HUES48 (cell line): Measurements from ENCODE around the gene DPEP3.

Source experiments
- H3K27ac ChIP-seq: one replicate; pipeline ENCODE4 v1.7.0; 2013; ENCODE audit warnings: low read depth, low read length, inconsistent platforms
- H3K27me3 ChIP-seq: 2 replicates; pipeline ENCODE4 v1.6.1; 2013; ENCODE audit warnings: mild to moderate bottlenecking, low read length; ENCODE audit not compliant: control insufficient read depth, insufficient read depth
- H3K36me3 ChIP-seq: 2 replicates; pipeline ENCODE4 v1.6.1; 2013; ENCODE audit warnings: low read length; ENCODE audit not compliant: control insufficient read depth, insufficient read depth
- H3K4me1 ChIP-seq: 2 replicates; pipeline ENCODE4 v1.6.1; 2013; ENCODE audit warnings: mild to moderate bottlenecking, low read length; ENCODE audit not compliant: control insufficient read depth, insufficient read depth
- H3K4me3 ChIP-seq: 2 replicates; pipeline ENCODE4 v1.5.1; 2013; ENCODE audit warnings: mild to moderate bottlenecking, low read depth, low read length
- H3K9ac ChIP-seq: 2 replicates; pipeline ENCODE4 v1.6.1; 2013; ENCODE audit warnings: mild to moderate bottlenecking, low read depth, low read length, moderate library complexity
- H3K9me3 ChIP-seq: 2 replicates; pipeline ENCODE4 v1.6.1; 2013; ENCODE audit warnings: low read length; ENCODE audit not compliant: control insufficient read depth, insufficient read depth

Gene DPEP3

GRCh38 chr16:67953641-67954375, 26.5 kb downstream of the DPEP3 start:
- no peak overlapping the region for H3K4me3 ChIP-seq
- peaks cover 72% of the 10 kb centered on the region for H3K36me3 ChIP-seq
- H3K27ac ChIP-seq, result no peak overlapping the region
- no peak overlapping the region for H3K9ac ChIP-seq
- H3K9me3 ChIP-seq, result no peaks in the 10 kb centered on the region
- no peaks in the 10 kb centered on the region for H3K4me1 ChIP-seq
- no peaks in the 10 kb centered on the region for H3K27me3 ChIP-seq

GRCh38 chr16:67951485-67951884, 28.8 kb downstream of the DPEP3 start:
- H3K27me3 ChIP-seq, result no peaks in the 10 kb centered on the region
- no peak overlapping the region for H3K4me3 ChIP-seq
- no peak overlapping the region for H3K27ac ChIP-seq
- no peaks in the 10 kb centered on the region for H3K4me1 ChIP-seq
- no peaks in the 10 kb centered on the region for H3K9me3 ChIP-seq
- peaks cover 77% of the 10 kb centered on the region for H3K36me3 ChIP-seq
- H3K9ac ChIP-seq, result no peak overlapping the region

- Histone ChIP-seq H3K27me3 (no peaks in the 10 kb centered on the region), H3K9me3 (no peaks in the 10 kb centered on the region), H3K27ac (no peak overlapping the region), H3K9ac (no peak overlapping the region), H3K36me3 (peaks cover 88% of the 10 kb centered on the region), H3K4me1 (no peaks in the 10 kb centered on the region), H3K4me3 (no peak overlapping the region)
Observed at GRCh38 chr16:67950335-67950843, 29.9 kb downstream of the DPEP3 start.

- no peaks in the 10 kb centered on the region for H3K9me3 ChIP-seq
- H3K4me1 ChIP-seq, result no peaks in the 10 kb centered on the region
- no peak overlapping the region for H3K27ac ChIP-seq
- H3K36me3 ChIP-seq, result peaks cover 89% of the 10 kb centered on the region
- H3K4me3 ChIP-seq, result no peak overlapping the region
- H3K27me3 ChIP-seq, result no peaks in the 10 kb centered on the region
- no peak overlapping the region for H3K9ac ChIP-seq
Observed at GRCh38 chr16:67949645-67950044, 30.7 kb downstream of the DPEP3 start.

- Histone ChIP-seq H3K4me3 (no peak overlapping the region), H3K27ac (no peak overlapping the region), H3K36me3 (peaks cover 77% of the 10 kb centered on the region)
Observed at GRCh38 chr16:67948015-67948414, 32.3 kb downstream of the DPEP3 start.

GRCh38 chr16:67946966-67947558, 33.2 kb downstream of the DPEP3 start:
- no peaks in the 10 kb centered on the region for H3K27me3 ChIP-seq
- no peak overlapping the region for H3K27ac ChIP-seq
- H3K4me1 ChIP-seq, result no peaks in the 10 kb centered on the region
- no peak overlapping the region for H3K9ac ChIP-seq
- H3K4me3 ChIP-seq, result no peak overlapping the region
- peaks cover 75% of the 10 kb centered on the region for H3K36me3 ChIP-seq
- H3K9me3 ChIP-seq, result no peaks in the 10 kb centered on the region

More at GRCh38 chr16:67948015-67948414, 32.3 kb downstream of the DPEP3 start:
- H3K9ac ChIP-seq, result no peak overlapping the region
- H3K4me1 ChIP-seq, result no peaks in the 10 kb centered on the region
- no peaks in the 10 kb centered on the region for H3K9me3 ChIP-seq
- H3K27me3 ChIP-seq, result no peaks in the 10 kb centered on the region

GRCh38 chr16:67946128-67946569, 34.1 kb downstream of the DPEP3 start:
- H3K36me3 ChIP-seq, result peaks cover 65% of the 10 kb centered on the region

GRCh38 chr16:67945392-67945933, 34.8 kb downstream of the DPEP3 start:
- Histone ChIP-seq H3K9ac (no peak overlapping the region), H3K4me1 (no peaks in the 10 kb centered on the region), H3K27ac (no peak overlapping the region), H3K9me3 (no peaks in the 10 kb centered on the region), H3K36me3 (peaks cover 59% of the 10 kb centered on the region), H3K4me3 (no peak overlapping the region), H3K27me3 (no peaks in the 10 kb centered on the region)

More at GRCh38 chr16:67946128-67946569, 34.1 kb downstream of the DPEP3 start:
- H3K4me3 ChIP-seq, result no peak overlapping the region
- no peak overlapping the region for H3K27ac ChIP-seq
- H3K27me3 ChIP-seq, result no peaks in the 10 kb centered on the region
- no peak overlapping the region for H3K9ac ChIP-seq
- no peaks in the 10 kb centered on the region for H3K9me3 ChIP-seq
- no peaks in the 10 kb centered on the region for H3K4me1 ChIP-seq

- Histone ChIP-seq H3K27me3 (no peaks in the 10 kb centered on the region), H3K4me3 (no peak overlapping the region), H3K4me1 (no peaks in the 10 kb centered on the region), H3K36me3 (peaks cover 52% of the 10 kb centered on the region), H3K9ac (no peak overlapping the region), H3K9me3 (no peaks in the 10 kb centered on the region), H3K27ac (no peak overlapping the region)
Observed at GRCh38 chr16:67944690-67945391, 35.5 kb downstream of the DPEP3 start.

- no peak within 1 kb of the TSS for H3K4me3 ChIP-seq
- no peaks in the 10 kb centered on the region for H3K4me1 ChIP-seq
- no peaks in the 10 kb centered on the region for H3K9me3 ChIP-seq
- no peak within 1 kb of the TSS for H3K9ac ChIP-seq
- no peaks in the 10 kb centered on the region for H3K27me3 ChIP-seq
- no peak within 1 kb of the TSS for H3K27ac ChIP-seq
- H3K36me3 ChIP-seq, result peaks cover 45% of the 10 kb centered on the region
Observed at GRCh38 chr16:67943619-67944504, 36.4 kb downstream of the DPEP3 start, which contains the start of gene LCAT. Gene LCAT, minus strand, starts transcription at chr16:67944120. Its CDS starts 19 bp downstream, at chr16:67944101.
